ENCODE results near the gene MOV10L1.

The MOV10L1 gene

GRCh38 chr22:50180727-50181521 is 91.1 kb downstream of the MOV10L1 start:
- no peak overlapping the region for H3K9ac ChIP-seq (ENCODE audit: low read length in 2 of 2)
- peaks cover 19% of the 10 kb centered on the region for H3K4me1 ChIP-seq (ENCODE audit: control insufficient read depth, insufficient read depth, low read length)
- H3K27me3 ChIP-seq (ENCODE audit: control insufficient read depth in 1 of 2, insufficient read depth in 2 of 2, low read length in 2 of 2), result peaks cover 7 to 14% of the 10 kb centered on the region in 2 donors
- no peaks in the 10 kb centered on the region for H3K36me3 ChIP-seq (ENCODE audit: control insufficient read depth in 2 of 2, insufficient read depth in 2 of 2, low read length in 2 of 2)
- no peak overlapping the region for H3K4me3 ChIP-seq (ENCODE audit: low read length in 2 of 2)
- no peaks in the 10 kb centered on the region for H3K9me3 ChIP-seq (ENCODE audit: control insufficient read depth in 2 of 2, low read length in 2 of 2)
- no peak overlapping the region for H3K27ac ChIP-seq (ENCODE audit: low read length)

GRCh38 chr22:50182176-50183081 is 92.6 kb downstream of the MOV10L1 start:
- Histone ChIP-seq H3K4me1 (ENCODE audit: control insufficient read depth, insufficient read depth, low read length) (peaks cover 27% of the 10 kb centered on the region), H3K4me3 (ENCODE audit: low read length in 2 of 2) (no peak overlapping the region), H3K27me3 (ENCODE audit: control insufficient read depth in 1 of 2, insufficient read depth in 2 of 2, low read length in 2 of 2) (peaks cover 7 to 13% of the 10 kb centered on the region in 2 donors), H3K9me3 (ENCODE audit: control insufficient read depth in 2 of 2, low read length in 2 of 2) (no peaks in the 10 kb centered on the region), H3K36me3 (ENCODE audit: control insufficient read depth in 2 of 2, insufficient read depth in 2 of 2, low read length in 2 of 2) (no peaks in the 10 kb centered on the region), H3K9ac (ENCODE audit: low read length in 2 of 2) (no peak overlapping the region), H3K27ac (ENCODE audit: low read length) (no peak overlapping the region)

- Histone ChIP-seq H3K4me1 (ENCODE audit: control insufficient read depth, insufficient read depth, low read length) (peaks cover 27% of the 10 kb centered on the region), H3K27me3 (ENCODE audit: control insufficient read depth in 1 of 2, insufficient read depth in 2 of 2, low read length in 2 of 2) (peaks cover 7 to 11% of the 10 kb centered on the region in 2 donors), H3K27ac (ENCODE audit: low read length) (no peak overlapping the region), H3K9me3 (ENCODE audit: control insufficient read depth in 2 of 2, low read length in 2 of 2) (no peaks in the 10 kb centered on the region), H3K36me3 (ENCODE audit: control insufficient read depth in 2 of 2, insufficient read depth in 2 of 2, low read length in 2 of 2) (no peaks in the 10 kb centered on the region), H3K4me3 (ENCODE audit: low read length in 2 of 2) (peak overlapping the region in 1 of 2 donors; percentile 22), H3K9ac (ENCODE audit: low read length in 2 of 2) (no peak overlapping the region)
Measured at GRCh38 chr22:50183141-50183971, 93.5 kb downstream of the MOV10L1 start.

DNA sequence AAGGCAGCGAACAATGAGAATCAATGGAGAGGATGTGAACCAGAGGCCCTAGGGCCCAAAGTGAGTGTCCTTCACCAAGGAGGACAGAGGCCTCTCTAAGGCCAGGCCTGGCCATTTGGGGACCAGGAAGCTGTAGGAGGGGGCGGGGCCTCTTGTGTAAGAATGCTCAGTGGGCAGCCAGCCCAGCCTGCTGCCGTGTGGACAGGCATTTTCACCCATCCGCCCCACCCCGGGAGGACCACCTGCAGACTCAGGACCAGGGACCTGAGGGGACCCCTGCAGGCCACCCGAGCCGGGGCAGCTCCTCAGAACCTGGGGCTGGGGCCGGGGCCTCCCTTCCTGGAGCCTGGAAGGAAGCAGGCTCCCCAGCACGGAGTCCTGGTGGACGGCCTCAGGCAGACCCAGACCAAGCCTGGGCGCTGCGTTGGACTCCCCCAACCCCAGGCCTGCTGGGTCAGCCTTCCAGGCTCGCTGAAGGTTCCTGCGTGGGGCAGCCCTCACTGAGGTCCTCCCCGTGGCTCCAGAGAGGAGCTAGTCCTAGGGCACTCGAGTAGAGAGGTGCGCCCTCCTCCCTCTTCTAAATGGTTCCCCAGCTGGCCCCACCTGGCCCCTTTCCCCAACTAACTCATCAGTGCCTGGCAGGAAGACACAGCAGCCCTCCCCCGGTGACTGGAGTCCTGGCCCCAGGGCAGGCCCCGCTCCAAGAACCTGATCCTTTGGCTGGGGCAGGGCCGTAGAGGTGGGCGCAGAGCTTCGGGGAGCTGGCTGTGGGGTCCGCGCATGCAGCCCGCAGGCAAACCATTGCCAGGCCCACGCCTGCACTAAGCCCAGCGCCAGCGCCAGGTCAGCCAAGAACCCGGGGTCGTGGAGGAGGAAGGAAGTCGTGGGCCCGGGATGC is 94.4 kb downstream of the MOV10L1 start:
- Histone ChIP-seq H3K9me3 (ENCODE audit: control insufficient read depth in 2 of 2, low read length in 2 of 2) (no peaks in the 10 kb centered on the region), H3K9ac (ENCODE audit: low read length in 2 of 2) (no peak overlapping the region), H3K27ac (ENCODE audit: low read length) (no peak overlapping the region), H3K36me3 (ENCODE audit: control insufficient read depth in 2 of 2, insufficient read depth in 2 of 2, low read length in 2 of 2) (no peaks in the 10 kb centered on the region), H3K4me3 (ENCODE audit: low read length in 2 of 2) (peak overlapping the region in 1 of 2 donors; percentile 22), H3K27me3 (ENCODE audit: control insufficient read depth in 1 of 2, insufficient read depth in 2 of 2, low read length in 2 of 2) (peaks cover 1 to 8% of the 10 kb centered on the region in 2 donors), H3K4me1 (ENCODE audit: control insufficient read depth, insufficient read depth, low read length) (peaks cover 34% of the 10 kb centered on the region)

GRCh38 chr22:50184902-50185374 is 95.1 kb downstream of the MOV10L1 start:
- Histone ChIP-seq H3K4me1 (ENCODE audit: control insufficient read depth, insufficient read depth, low read length) (peaks cover 40% of the 10 kb centered on the region), H3K36me3 (ENCODE audit: control insufficient read depth in 2 of 2, insufficient read depth in 2 of 2, low read length in 2 of 2) (no peaks in the 10 kb centered on the region), H3K27me3 (ENCODE audit: control insufficient read depth in 1 of 2, insufficient read depth in 2 of 2, low read length in 2 of 2) (peaks cover 0 to 3% of the 10 kb centered on the region in 2 donors), H3K4me3 (ENCODE audit: low read length in 2 of 2) (peak overlapping the region; percentile 68 to 83), H3K9me3 (ENCODE audit: control insufficient read depth in 2 of 2, low read length in 2 of 2) (no peaks in the 10 kb centered on the region), H3K9ac (ENCODE audit: low read length in 2 of 2) (peak overlapping the region; percentile 66 to 68), H3K27ac (ENCODE audit: low read length) (no peak overlapping the region)

DNA sequence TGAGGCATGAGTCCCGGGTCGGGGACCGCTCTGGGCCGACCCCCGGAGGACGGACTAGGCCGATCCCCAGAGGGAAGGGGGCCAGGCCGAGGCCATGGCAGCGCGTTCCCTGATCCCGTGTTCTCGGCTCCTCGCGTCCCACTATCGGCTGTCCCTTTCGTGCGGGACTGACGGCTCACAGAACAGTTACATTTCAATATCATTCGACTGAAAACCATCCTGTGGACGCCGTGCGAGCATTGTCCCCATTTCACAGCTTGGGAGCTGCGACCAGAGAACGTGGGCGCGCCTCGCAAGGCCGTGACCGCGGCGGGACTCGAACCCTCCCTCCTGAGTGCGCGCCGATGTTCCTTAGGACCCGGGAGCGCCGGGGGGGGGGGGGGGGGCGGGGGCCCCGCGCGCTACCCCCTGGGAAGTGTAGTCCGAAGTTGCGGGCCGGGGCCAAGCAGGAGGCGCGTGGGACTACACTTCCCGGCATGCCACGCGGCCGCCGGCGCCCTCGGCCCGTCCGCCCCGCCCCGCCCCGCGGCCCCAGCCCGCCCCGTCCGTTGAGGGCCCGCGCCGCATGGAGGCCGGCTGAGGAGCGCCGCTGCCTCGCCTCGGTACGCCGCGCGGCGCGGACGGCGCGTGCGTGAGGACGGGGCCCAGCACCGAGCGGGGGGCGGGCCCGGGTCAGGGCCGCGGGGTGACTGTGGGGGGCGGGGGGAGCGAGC is 95.7 kb downstream of the MOV10L1 start, which contains the start of gene TRABD:
Gene TRABD (plus strand): TSS at position 539 of the 713 bp plus-strand sequence. CDS start 7,148 bp downstream, outside the sequence.
- peak within 1 kb of the TSS; percentile 66 to 68 for H3K9ac ChIP-seq (ENCODE audit: low read length in 2 of 2)
- H3K4me3 ChIP-seq (ENCODE audit: low read length in 2 of 2), result peak within 1 kb of the TSS; percentile 68 to 83
- H3K4me1 ChIP-seq (ENCODE audit: control insufficient read depth, insufficient read depth, low read length), result peaks cover 46% of the 10 kb centered on the region
- no peak within 1 kb of the TSS for H3K27ac ChIP-seq (ENCODE audit: low read length)
- no peaks in the 10 kb centered on the region for H3K36me3 ChIP-seq (ENCODE audit: control insufficient read depth in 2 of 2, insufficient read depth in 2 of 2, low read length in 2 of 2)
- no peaks in the 10 kb centered on the region for H3K27me3 ChIP-seq (ENCODE audit: control insufficient read depth in 1 of 2, insufficient read depth in 2 of 2, low read length in 2 of 2)
- H3K9me3 ChIP-seq (ENCODE audit: control insufficient read depth in 2 of 2, low read length in 2 of 2), result no peaks in the 10 kb centered on the region

GRCh38 chr22:50186181-50186714 is 96.4 kb downstream of the MOV10L1 start:
- H3K27me3 ChIP-seq (ENCODE audit: control insufficient read depth in 1 of 2, insufficient read depth in 2 of 2, low read length in 2 of 2), result no peaks in the 10 kb centered on the region
- H3K27ac ChIP-seq (ENCODE audit: low read length), result no peak overlapping the region
- peak overlapping the region; percentile 52 to 73 for H3K4me3 ChIP-seq (ENCODE audit: low read length in 2 of 2)
- peaks cover 54% of the 10 kb centered on the region for H3K4me1 ChIP-seq (ENCODE audit: control insufficient read depth, insufficient read depth, low read length)
- peak overlapping the region; percentile 62 to 67 for H3K9ac ChIP-seq (ENCODE audit: low read length in 2 of 2)
- H3K36me3 ChIP-seq (ENCODE audit: control insufficient read depth in 2 of 2, insufficient read depth in 2 of 2, low read length in 2 of 2), result no peaks in the 10 kb centered on the region
- H3K9me3 ChIP-seq (ENCODE audit: control insufficient read depth in 2 of 2, low read length in 2 of 2), result no peaks in the 10 kb centered on the region

- Histone ChIP-seq H3K4me1 (ENCODE audit: control insufficient read depth, insufficient read depth, low read length) (peaks cover 55% of the 10 kb centered on the region), H3K4me3 (ENCODE audit: low read length in 2 of 2) (peak overlapping the region; percentile 52 to 73), H3K9me3 (ENCODE audit: control insufficient read depth in 2 of 2, low read length in 2 of 2) (no peaks in the 10 kb centered on the region), H3K9ac (ENCODE audit: low read length in 2 of 2) (peak overlapping the region; percentile 62 to 67), H3K36me3 (ENCODE audit: control insufficient read depth in 2 of 2, insufficient read depth in 2 of 2, low read length in 2 of 2) (no peaks in the 10 kb centered on the region), H3K27me3 (ENCODE audit: control insufficient read depth in 1 of 2, insufficient read depth in 2 of 2, low read length in 2 of 2) (no peaks in the 10 kb centered on the region), H3K27ac (ENCODE audit: low read length) (no peak overlapping the region)
Measured at GRCh38 chr22:50186761-50187523, 97.1 kb downstream of the MOV10L1 start.

Measured in stomach smooth muscle (tissue), 2 donors.